Neutrophil (primary cell): Measurements from ENCODE around the gene GALM.

Experiments
- H3K27ac ChIP-seq: fragments of 200-600 bp; sonication (generic); 2 replicates; pipeline ENCODE4 v1.5.1; 2016; ENCODE audit warnings: mild to moderate bottlenecking, moderate library complexity
- H3K27me3 ChIP-seq: fragments of 200-600 bp; sonication (generic); 2 replicates; pipeline ENCODE4 v1.6.0; 2016; ENCODE audit warnings: mild to moderate bottlenecking
- H3K36me3 ChIP-seq: fragments of 200-600 bp; sonication (generic); 2 replicates; pipeline ENCODE4 v1.5.1; 2017
- H3K4me1 ChIP-seq, 2 experiments: fragments of 200-600 bp in 1 of 2; sonication (generic) in 1 of 2; 1 replicate in 1 of 2; 2 replicates in 1 of 2; pipeline versions ENCODE4 v1.5.1 to v1.6.1; 2013 to 2016; ENCODE audit warnings: low read depth in 1 of 2, low read length in 1 of 2, mild to moderate bottlenecking in 1 of 2, moderate library complexity in 1 of 2; ENCODE audit not compliant: control insufficient read depth in 1 of 2, insufficient read depth in 1 of 2
- H3K4me3 ChIP-seq, 2 experiments: fragments of 200-600 bp in 1 of 2; sonication (generic) in 1 of 2; 1 replicate in 1 of 2; 2 replicates in 1 of 2; pipeline ENCODE4 v1.5.1; 2013 to 2016; ENCODE audit warnings: low read depth in 1 of 2, low read length in 1 of 2, mild to moderate bottlenecking in 1 of 2, moderate library complexity in 1 of 2
- H3K9me3 ChIP-seq: fragments of 200-600 bp; sonication (generic); 2 replicates; pipeline ENCODE4 v1.5.1; 2016
- CTCF ChIP-seq: fragments of 200-600 bp; sonication (generic); IDR thresholded peaks from 2 replicates; pipeline ENCODE4 v1.5.1; 2016; ENCODE audit warnings: antibody characterized with exemption

The GALM gene

GRCh38 chr2:38655441-38655840, 10.5 kb upstream of the GALM start:
- Histone ChIP-seq H3K36me3 (no peaks in the 10 kb centered on the region), H3K4me1 (peaks cover 12 to 31% of the 10 kb centered on the region in 2 experiments), H3K9me3 (no peaks in the 10 kb centered on the region), H3K27ac (no peak overlapping the region), H3K27me3 (no peaks in the 10 kb centered on the region), H3K4me3 (no peak overlapping the region)
- TF ChIP-seq CTCF = no peak

- no peak for TF ChIP-seq CTCF
- Histone ChIP-seq H3K27me3 (no peaks in the 10 kb centered on the region), H3K36me3 (no peaks in the 10 kb centered on the region), H3K4me1 (peaks cover 12 to 31% of the 10 kb centered on the region in 2 experiments), H3K27ac (no peak overlapping the region), H3K4me3 (no peak overlapping the region), H3K9me3 (no peaks in the 10 kb centered on the region)
These were observed 8.9 kb upstream of the GALM start for GRCh38 chr2:38656866-38657480.

- H3K36me3 ChIP-seq = no peaks in the 10 kb centered on the region
- H3K4me3 ChIP-seq = no peak overlapping the region
- TF ChIP-seq CTCF = no peak
- peaks cover 24 to 33% of the 10 kb centered on the region in 2 experiments for H3K4me1 ChIP-seq
- no peaks in the 10 kb centered on the region for H3K27me3 ChIP-seq
- H3K9me3 ChIP-seq = no peaks in the 10 kb centered on the region
- no peak overlapping the region for H3K27ac ChIP-seq
These were observed 7.3 kb upstream of the GALM start for GRCh38 chr2:38658613-38659012.

- Histone ChIP-seq H3K36me3 (no peaks in the 10 kb centered on the region), H3K27ac (no peak overlapping the region), H3K27me3 (no peaks in the 10 kb centered on the region), H3K4me3 (no peak overlapping the region), H3K4me1 (peaks cover 25 to 33% of the 10 kb centered on the region in 2 experiments), H3K9me3 (no peaks in the 10 kb centered on the region)
- no peak for TF ChIP-seq CTCF
These were observed 6.8 kb upstream of the GALM start for GRCh38 chr2:38659115-38659514.

GRCh38 chr2:38660282-38660681, 5.6 kb upstream of the GALM start:
- no peak for TF ChIP-seq CTCF
- Histone ChIP-seq H3K27ac (no peak overlapping the region), H3K4me1 (peaks cover 20 to 27% of the 10 kb centered on the region in 2 experiments), H3K4me3 (no peak overlapping the region), H3K9me3 (no peaks in the 10 kb centered on the region), H3K27me3 (no peaks in the 10 kb centered on the region), H3K36me3 (no peaks in the 10 kb centered on the region)
